ENCODE measurements around the gene CTSC.

GRCh38 chr11:88379130-88379529 is 41.6 kb upstream of the CTSC start:
- TF ChIP-seq POLR2AphosphoS5 (IDR thresholded peaks at IDR 0.05; ENCODE audit: insufficient read depth in 1 of 2, low read depth in 1 of 2) (no peak), CTCF (IDR thresholded peaks at IDR 0.05) (no peak)
